ENCODE data around the gene CFAP157.
"Not testable (repeated sequence)": the region's sequence is repeated elsewhere in the genome, so short reads cannot be mapped to it uniquely, and the experiment has no call there.

Gene CFAP157

DNA sequence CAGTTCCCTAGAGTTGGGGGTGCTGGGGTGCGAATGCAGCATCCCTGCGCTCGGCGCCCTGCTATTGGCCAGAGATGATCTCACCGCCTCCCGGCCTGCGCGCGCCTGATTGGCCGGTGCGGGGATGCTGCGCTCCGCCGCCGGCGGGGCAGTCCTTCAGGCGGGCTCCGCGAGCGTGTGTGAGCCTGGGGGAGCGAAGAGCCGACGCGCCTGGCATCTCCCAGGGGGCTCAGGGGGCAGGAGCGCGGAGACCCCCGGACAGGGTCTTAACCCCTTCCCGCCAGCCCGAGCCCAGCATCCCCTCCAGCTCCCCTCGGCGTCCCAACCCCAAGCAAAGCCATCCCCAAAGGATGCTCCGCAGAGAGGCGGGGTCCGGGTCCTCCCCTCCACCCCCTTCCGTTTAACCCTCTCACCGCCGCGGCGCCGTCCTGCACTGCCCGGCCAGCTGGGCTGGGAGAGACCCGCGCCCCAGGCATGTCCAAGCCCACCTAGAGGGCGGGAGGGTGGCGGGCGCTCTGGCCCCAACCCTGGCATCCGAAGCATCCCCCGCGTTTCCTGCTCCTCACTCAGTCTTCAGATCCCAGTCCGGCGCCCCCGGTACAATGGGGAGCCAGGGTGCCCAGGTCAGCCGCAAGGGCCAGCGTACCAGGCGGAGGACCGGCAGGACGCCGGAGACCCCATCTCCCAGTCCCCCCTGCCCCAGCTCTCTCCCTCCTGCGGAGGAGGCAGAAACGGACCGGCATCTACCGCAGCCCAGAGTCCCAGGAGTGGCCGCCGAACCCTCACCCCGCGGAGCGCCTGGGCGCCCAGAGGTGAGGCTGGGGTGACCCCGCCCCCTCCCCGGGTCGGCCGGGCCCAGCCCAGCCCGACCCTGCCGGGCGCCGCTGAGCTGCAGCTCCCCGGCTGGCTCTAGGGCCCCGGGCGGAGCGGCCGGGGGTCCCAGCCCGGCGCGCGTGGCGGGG is 47.6 kb downstream of the CFAP157 start:
- no peak overlapping the region for H3K27ac Mint-ChIP-seq

DNA sequence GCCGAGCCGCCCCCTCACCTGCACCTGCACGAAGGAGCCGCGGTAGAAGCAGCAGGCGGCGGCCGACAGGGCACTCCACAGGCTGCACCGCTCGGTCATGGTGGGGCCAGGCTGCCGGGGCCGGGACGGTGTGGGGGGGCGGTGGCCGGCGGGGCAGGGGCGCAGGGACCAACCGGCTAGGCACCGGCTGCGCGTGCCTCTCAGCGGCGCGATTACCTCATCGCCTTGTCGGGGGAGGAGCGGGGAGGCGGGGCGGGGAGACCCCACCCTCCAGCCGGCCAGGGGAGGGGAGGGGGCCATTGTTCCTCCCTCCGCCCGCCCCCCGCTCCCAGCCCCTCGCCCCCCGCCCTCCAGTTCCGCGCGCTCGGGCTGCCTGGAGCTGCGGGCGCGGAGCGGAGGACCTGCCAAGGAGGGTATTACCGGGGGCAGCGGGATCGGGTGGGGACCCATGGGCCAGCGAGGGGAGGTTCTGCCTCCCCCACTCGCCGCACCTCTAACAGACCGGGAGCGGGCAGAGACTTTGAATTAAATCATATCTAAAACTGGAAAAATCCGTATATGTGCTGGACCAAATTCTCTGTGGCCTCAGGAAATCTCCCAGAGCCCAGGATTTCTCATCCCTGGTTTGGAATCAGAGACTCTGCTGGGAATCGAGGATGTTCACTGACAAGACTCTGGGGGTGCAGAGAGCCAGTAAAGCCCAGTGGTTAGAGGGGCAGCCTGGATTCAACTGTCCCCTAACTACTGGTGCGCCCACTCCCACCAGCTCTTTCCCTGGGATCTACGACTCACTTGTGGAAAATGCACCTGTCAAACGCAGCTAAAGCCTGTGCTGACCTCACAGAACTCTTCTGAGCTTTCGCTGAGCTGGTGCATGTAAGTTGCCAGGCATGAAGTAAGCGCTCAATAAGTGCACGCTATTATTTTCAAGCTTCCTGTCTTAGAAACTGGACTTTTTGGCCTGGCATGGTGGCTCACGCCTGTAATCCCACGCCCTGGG is 48.6 kb downstream of the CFAP157 start:
- Mint-ChIP-seq H3K36me3 (peaks cover 2% of the 10 kb centered on the region), H3K27ac (no peak overlapping the region), H3K9me3 (no peaks in the 10 kb centered on the region), H3K4me1 (peaks cover 19% of the 10 kb centered on the region), H3K4me3 (no peak overlapping the region), H3K27me3 (no peaks in the 10 kb centered on the region)

More for the DNA sequence above, 47.6 kb downstream of the CFAP157 start:
- H3K27me3 Mint-ChIP-seq: no peaks in the 10 kb centered on the region
- no peak overlapping the region for H3K4me3 Mint-ChIP-seq
- H3K4me1 Mint-ChIP-seq: peaks cover 19% of the 10 kb centered on the region
- H3K9me3 Mint-ChIP-seq: no peaks in the 10 kb centered on the region
- peaks cover 2% of the 10 kb centered on the region for H3K36me3 Mint-ChIP-seq

DNA sequence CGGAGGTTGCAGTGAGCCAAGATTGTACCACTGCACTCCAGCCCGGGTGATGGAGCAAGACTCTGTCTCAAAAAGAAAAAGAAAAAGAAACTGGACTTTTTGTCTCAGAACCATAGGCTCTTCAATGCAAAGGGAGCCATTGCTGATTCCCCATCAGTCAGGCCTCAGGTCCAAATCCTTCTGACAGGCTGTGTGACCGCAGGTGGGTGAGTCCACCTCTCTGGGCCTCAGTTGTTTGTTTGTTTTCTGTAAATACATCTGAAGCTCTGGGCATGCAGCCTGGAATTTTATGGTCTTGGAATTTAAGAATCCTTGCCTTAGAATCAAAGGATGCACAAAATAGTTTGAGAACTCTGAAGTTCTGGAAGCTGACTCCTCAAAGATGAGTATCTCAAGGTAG is 49.4 kb downstream of the CFAP157 start:
- Mint-ChIP-seq H3K4me1 (peaks cover 19% of the 10 kb centered on the region), H3K27me3 (no peaks in the 10 kb centered on the region), H3K36me3 (peaks cover 2% of the 10 kb centered on the region), H3K9me3 (no peaks in the 10 kb centered on the region), H3K27ac (no peak overlapping the region), H3K4me3 (no peak overlapping the region)

DNA sequence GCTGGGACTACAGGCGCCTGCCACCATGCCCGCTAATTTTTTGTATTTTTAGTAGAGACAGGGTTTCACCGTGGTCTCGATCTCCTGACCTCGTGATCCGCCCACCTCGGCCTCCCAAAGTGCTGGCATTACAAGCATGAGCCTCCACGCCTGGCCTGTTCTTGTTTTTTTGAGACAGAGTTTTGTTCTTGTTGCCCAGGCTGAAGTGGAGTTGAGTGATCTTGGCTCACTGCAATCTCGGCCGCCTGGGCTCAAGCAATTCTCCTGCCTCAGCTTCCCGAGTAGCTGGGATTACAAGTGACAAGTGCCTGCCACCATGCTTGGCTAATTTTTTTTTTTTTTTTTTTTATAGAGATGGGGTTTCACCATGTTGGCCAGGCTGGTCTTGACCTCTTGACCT is 50.0 kb downstream of the CFAP157 start:
- not testable (repeated sequence) for H3K27ac Mint-ChIP-seq, H3K27me3 Mint-ChIP-seq, H3K9me3 Mint-ChIP-seq, H3K4me3 Mint-ChIP-seq, H3K36me3 Mint-ChIP-seq
- peaks cover 14% of the 10 kb centered on the region for H3K4me1 Mint-ChIP-seq

DNA sequence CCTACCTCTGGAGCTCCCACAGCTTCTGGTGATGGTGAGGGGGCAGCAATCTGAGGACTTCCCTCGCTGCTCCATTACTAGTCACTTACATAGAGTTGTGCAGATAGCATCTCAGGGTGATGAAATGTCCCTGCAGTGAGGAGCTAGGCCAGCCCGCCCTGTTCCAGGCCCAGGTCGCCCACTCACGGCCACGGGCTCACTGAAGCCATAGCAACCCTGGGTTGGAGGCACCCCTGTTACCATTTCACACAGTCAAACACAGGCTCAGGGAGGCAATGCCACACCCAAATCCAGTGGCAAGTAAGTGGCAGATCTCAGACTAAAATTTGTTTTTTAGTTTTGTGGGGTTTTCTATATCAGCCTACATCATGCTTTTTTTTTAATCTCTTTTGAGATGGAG is 52.1 kb downstream of the CFAP157 start:
- Mint-ChIP-seq H3K4me3 (no peak overlapping the region), H3K36me3 (peaks cover 2% of the 10 kb centered on the region), H3K27ac (peak overlapping the region; percentile 86), H3K27me3 (no peaks in the 10 kb centered on the region), H3K9me3 (no peaks in the 10 kb centered on the region), H3K4me1 (peaks cover 22% of the 10 kb centered on the region)

DNA sequence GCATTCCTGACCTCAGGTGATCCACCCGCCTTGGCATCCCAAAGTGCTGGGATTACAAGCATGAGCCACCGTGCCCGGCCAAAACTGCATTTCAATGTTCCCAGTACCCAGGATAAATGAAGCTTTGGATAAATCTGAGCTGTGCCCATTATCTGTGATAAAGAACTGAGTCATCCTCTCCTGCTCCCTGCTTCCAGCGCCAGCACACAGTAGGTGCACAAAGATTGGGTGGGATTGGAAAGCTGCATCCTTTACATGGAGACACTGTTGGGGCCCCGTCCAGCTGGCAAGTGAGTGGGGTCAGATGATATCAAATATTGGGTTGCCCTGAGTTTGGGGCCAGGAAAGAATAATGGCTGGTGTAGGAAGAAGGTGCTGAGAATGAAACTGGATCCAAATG is 54.3 kb downstream of the CFAP157 start:
- peaks cover 43% of the 10 kb centered on the region for H3K4me1 Mint-ChIP-seq
- H3K27me3 Mint-ChIP-seq: no peaks in the 10 kb centered on the region
- peaks cover 2% of the 10 kb centered on the region for H3K36me3 Mint-ChIP-seq
- H3K9me3 Mint-ChIP-seq: no peaks in the 10 kb centered on the region
- H3K4me3 Mint-ChIP-seq: no peak overlapping the region
- H3K27ac Mint-ChIP-seq: no peak overlapping the region

DNA sequence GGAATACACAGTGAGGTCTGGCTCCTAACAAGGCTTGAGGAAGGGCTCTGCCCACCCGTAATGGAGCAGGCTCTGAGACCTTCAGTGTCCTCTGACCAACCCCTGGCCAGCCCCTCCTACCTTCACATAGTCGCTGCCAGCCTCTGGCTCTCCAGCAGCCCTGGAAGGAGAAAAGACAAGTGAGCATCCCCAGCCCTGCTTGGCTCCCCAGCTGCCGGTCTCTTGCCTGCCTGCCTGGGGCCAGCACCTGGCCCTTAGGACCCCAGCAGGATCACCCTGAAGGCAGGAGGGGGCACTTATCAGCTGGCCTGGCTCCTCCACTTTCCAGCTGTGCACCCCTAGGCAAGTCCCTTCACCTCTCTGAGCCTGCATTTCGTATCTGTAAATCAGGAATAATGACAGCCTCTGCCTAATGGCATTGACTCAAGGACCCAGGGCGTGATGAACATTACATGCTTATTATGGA is 54.7 kb downstream of the CFAP157 start:
- H3K9me3 Mint-ChIP-seq: no peaks in the 10 kb centered on the region
- no peaks in the 10 kb centered on the region for H3K27me3 Mint-ChIP-seq
- peaks cover 3% of the 10 kb centered on the region for H3K36me3 Mint-ChIP-seq
- no peak overlapping the region for H3K4me3 Mint-ChIP-seq
- peaks cover 47% of the 10 kb centered on the region for H3K4me1 Mint-ChIP-seq
- no peak overlapping the region for H3K27ac Mint-ChIP-seq

DNA sequence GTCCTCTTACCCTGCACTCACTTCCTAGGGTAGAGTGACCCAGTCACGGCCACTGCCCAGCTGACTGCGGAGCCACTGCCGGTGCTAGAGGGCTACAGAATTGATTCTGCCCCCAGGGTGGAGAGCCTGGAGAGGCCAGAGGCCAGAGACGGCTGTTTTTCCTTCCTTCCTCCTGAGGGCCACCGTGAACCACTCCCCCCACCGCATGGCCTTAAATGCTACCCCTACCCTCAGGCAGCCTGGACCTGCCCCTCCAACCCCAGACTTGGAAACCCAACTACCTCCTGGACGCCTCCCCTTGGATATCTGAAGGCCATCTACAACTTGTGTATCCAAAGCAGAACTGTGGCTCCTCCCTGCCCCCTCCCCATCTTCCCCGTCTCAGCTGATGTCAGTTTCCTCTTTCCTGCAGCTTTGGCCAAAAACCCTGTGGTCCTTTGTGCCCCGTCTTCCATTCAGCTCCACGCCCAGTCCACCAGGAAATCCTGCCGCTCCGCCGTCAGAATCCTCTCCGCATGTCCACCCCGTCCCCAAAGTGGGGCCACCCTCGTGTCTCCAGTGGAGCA is 55.4 kb downstream of the CFAP157 start:
- Mint-ChIP-seq H3K4me1 (peaks cover 54% of the 10 kb centered on the region), H3K27ac (peak overlapping the region; percentile 80), H3K27me3 (no peaks in the 10 kb centered on the region), H3K9me3 (no peaks in the 10 kb centered on the region), H3K4me3 (no peak overlapping the region), H3K36me3 (peaks cover 3% of the 10 kb centered on the region)

DNA sequence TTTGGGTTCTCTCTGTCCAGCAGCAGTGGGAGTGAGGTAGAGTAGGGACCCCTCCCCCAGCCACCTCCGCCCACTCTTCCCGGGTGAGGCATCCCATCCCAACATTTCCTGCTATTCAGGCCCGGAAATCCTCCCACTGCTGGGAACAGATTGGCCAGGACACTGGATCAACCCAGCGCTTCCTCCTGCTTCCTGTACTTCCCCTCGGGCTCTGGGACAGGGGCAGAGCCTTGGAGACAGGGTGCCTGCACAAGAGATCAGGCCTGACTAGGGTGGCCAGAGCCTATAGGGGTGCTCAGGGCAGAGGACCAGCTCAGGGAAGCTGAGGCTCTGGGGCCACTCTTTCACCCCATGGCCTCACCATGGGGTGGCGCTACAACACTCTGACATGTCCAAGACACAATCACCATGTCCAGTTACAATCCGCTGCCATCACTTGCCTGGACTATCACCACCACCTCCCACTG is 57.2 kb downstream of the CFAP157 start:
- Mint-ChIP-seq H3K27me3 (no peaks in the 10 kb centered on the region), H3K4me3 (no peak overlapping the region), H3K36me3 (peaks cover 2% of the 10 kb centered on the region), H3K27ac (peak overlapping the region; percentile 76), H3K9me3 (no peaks in the 10 kb centered on the region), H3K4me1 (peaks cover 64% of the 10 kb centered on the region)

DNA sequence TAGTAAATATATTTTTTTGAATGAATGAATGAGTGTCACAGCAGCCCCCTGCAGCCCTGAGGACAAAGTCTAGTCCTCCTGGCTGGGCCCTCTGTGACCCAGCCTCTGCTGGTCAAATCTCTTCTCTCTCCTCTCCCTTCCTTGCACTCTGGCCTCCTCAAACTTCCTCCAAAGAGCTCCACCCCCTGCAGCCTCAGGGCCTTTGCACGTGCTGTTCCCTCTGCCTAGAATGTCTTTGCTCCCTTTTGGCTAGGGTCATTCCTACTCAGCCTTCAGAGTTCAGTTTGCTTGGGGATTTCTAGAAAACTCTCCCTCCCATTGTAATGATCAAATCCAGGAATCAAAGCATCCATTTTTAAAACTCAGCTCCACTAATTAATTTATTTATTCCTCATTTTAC is 58.6 kb downstream of the CFAP157 start:
- H3K27me3 Mint-ChIP-seq: no peaks in the 10 kb centered on the region
- no peaks in the 10 kb centered on the region for H3K9me3 Mint-ChIP-seq
- H3K36me3 Mint-ChIP-seq: peaks cover 4% of the 10 kb centered on the region
- H3K27ac Mint-ChIP-seq: no peak overlapping the region
- no peak overlapping the region for H3K4me3 Mint-ChIP-seq
- H3K4me1 Mint-ChIP-seq: peaks cover 77% of the 10 kb centered on the region

All from activated naive CD4-positive, alpha-beta T cell treated with anti-CD3 and anti-CD28 coated beads, Interleukin-2, amount 50 U/mL, for 24 hours (primary cell).